NCI-H510A (cell line): ENCODE results near the gene CDSN.

Source experiments
- DNase-seq: peaks from one replicate; lab custom pipeline; 2025; lab: John Stamatoyannopoulos, UW

CDSN gene

DNA sequence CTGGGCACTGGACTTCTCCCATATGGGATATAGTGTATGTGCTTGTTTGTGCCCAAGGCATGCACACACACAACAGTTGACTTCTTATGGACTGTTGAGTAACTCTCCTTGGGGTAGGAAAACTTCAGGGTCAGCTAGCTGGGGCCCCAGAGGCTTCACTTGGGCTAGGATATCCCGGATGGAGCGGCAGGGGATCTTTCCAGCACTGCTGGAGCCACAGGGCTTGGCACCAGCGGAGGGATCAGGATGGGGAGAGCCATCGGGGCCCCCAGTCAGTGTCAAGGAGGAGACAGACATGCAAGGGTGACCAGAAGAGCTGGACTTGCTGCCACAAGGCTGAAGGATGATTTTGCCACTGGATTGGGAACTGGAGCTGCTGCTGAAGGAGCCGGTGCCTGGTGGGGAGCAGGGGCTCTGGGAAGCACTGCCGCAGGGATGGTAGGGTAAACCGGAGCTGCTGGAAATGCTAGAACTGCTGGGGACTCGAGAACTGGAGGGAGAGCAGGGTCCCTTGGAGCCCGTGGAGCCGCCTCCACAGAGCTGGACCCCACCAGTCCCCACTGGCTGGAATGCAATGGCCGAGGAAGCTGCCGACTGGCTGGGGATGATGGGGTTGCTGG is 4.2 kb downstream of the CDSN start:
- DNase-seq: no peak

DNA sequence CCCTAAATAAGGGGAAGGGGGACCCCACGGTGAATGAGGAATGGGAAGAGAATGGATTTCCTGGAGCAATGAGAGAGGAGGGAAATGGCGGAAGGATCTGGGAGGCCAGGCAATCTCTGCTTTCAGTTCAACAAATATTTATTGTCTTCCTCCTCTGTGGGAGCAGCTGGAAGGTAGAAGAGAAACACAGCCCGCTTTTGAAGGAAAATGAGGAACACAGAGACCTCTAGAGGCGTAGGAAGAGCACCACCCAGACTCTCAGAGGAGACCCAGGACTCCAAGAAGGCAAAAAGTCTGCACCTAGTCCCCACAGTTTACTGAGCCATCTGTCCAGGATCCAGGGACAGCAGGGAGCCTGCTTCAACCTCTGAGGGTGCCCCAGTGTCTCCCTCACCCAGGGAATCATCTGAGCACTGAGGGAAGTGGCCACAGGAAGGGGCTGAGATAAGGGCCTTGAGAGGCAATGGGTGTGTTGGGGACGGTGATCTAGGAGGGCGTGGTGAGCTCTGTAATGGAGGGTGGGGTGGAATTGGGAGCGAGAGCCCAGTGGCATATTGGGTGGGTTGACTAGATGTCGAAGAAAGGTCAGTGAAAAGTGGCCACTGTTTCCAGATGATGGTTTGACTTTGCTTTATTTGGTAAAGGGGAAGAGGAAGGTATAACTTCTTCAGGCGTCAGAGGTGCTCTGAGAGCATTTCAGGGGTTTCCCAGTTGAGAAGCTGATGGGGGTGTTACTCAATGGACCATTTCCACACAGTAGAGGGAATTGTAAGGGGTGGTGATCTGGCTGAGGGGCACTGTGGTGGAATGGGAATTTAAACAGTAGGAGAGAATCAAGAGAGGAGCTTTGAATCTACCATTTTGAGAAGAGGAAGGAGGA is 5.0 kb downstream of the CDSN start:
- DNase-seq: no peak

DNA sequence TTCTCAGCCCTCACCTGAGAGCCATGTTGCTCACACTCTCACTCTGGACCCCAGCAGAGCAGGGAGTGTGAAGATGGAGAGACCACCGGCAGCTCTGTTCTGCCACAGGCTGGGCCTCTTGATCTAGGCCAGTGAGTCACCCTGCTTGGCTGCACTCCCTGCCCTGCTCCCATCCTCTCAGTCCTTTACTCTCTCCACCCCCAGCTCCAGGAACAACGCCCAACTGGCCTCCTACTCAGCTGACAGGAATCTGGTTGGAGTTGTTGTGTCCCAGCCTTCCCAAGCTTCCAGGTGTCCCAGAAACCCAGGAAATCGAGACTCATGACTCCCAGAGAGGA is 5.7 kb downstream of the CDSN start, which contains the start of gene PSORS1C1:
PSORS1C1 (plus strand) TSS at position 260 of the 338 bp plus-strand sequence. CDS start 14,833 bp downstream, outside the sequence.
- DNase-seq: no peak

DNA sequence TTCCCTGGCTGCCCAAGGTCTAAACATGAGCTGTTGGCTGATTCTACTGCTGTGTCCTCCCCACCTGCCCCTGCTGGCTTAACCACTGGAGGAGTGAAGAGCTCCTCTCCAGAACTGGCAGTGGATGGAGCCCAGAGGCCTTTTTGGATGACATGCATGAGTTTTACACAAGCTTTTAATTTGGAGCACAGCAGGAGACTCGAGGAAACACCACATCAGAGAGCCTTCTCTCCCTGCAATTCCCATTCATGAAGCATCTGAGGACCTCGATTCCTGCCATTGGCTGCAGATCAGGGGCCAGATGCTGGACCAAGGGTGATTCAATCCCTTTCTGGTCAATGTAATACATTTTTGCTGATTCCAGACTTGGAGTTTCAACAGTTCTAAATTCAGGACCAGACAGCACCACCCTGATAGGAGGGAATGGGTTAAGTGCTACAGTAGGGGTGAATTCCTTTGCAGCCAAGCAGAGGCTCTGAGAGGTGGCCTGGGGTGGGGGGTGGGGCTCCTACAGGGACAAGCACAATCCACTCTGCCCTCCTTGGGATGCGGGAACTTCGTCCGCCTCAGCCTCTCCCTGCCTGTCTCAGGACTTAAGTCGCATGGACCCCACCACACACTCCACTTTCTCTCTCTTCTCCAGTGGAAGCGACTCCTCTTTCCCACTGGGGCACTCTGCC is 6.2 kb downstream of the CDSN start:
- DNase-seq: no peak

DNA sequence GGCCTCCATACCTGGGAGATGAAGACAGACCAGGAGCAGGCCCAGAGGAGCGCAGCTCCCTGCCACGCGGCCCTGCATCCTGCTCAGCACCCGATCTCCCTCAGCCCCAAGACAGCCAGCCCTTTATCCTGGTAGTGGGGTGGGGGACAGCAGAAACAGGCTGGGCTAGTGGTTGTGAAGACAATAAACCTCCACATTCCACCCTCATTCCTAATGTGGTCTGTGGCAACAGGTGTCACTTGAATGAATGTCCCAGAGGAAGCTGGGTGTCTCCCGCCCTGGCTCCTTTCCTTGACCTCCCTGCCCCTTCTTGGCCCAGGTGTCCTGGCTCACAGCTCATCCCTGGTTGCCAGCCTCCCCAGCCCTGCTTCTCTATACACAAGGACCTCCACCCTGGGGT is 7.8 kb downstream of the CDSN start, which contains the start of gene C6orf15:
C6orf15 (minus strand) TSS at position 98 of the 400 bp plus-strand sequence; CDS start at position 78, 20 bp downstream.
- DNase-seq: no peak

DNA sequence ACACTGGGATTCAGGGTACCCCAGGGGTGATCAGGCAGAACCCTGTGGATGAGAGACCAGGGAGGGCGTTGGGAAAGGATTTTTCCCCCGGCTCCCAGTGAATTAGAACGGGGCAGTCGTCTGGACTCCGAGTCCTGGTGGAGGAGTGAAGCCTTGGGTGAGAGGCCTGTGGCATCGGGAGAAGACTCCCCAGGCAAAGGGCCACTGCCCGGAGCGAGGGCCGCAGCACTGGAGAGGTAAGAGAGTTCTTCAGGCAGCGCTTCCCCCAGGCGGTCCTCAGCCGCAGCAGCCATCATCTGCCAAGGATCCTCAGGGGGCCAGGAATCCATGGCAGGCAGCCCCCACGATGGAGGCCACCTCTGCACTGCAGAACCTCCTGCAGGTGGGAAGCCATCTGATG is 8.5 kb downstream of the CDSN start:
- no peak for DNase-seq

DNA sequence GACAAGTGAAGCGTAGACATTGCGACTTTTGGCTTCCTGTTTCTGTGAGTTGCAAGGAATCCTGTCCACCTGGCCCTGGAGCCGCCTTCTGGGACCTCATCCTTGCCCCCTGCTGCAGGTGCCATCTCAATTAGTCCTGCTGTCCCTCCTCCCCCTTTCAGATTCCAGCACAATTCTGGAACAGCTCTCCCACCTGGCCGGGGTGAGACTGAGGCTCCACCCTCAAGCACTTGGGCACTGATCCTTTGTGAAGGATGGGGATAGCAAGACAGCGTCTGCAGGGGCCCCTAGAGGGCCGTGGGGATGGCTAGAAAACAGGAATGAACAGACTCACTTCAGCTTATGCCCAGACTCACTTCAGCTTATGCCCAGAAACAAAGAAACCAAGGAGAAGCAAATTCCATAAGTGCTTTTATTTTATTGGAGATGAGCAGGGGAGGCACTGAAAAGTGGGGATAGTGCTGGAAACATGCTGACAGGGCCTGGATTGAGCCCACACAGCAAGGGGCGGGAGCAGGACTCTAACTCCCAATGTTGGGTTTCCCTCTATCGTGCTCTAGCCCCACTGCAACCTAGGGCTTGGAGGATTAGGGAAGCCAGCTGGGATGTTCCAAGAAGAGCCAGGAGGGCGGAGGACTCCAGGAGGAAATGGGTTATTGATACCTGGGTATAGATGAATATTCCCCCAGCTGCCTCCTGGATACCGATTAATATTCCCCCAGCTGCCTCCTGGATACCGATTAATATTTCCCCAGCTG is 9.2 kb downstream of the CDSN start:
- DNase-seq: no peak

DNA sequence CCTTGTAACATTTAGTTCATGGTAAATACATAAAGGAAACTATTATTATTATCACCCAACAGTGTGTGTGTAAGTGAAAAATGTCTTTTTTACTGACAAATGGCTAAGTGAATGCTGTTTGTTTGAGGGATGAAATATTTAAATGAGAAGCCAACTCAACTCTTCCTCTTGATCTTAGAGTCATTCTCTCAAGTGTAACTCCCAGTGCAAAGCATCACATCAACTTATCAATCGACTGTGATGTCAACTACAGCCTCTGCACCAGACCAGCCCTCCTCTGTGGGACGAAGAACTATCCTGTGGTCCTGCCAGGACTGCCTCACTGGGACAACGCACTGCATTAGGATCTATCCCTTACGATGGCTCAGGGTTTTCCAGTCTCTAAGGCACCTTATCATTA is 13.2 kb downstream of the CDSN start:
- DNase-seq: no peak

DNA sequence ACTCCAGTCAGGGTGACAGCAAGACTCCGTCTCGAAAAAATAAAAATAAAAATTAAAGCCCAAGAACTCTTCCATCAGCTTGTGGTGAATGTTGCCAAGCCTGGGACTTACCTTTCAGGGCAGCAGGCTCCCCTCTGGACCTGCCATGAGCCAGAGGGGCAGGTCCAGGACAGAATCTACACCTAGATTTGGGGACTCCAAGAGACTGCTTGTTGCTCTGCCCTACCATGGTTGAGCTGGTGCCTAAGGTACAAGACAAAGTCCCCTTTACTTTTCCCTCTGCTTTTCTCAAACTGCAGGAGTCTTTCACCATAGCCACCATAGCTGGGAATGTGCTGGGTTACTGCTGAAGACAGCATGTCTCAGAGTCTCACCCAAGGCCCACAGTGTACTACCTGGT is 17.1 kb downstream of the CDSN start:
- no peak for DNase-seq

DNA sequence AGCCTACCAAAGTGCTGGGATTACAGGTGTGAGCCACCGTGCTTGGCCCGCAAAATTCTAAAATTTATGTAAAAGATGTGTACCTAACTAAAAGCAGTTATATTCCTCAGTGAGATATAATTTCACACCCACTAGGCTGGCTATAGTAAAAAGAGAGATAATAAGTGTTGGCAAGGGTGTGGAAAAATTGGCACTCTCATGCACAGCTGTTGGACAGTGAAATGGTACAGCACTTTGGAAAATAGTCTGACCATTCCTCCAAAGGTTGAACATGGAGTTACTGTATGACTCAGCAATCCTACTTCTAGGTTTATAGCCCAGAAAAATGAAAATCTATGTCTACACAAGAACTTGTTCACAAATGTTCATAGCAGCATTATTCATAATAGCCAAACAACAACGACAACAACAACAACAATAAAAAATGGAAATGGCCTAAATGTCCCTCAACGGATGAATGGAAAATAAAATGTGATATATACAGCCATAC is 21.8 kb downstream of the CDSN start:
- DNase-seq: no peak

DNA sequence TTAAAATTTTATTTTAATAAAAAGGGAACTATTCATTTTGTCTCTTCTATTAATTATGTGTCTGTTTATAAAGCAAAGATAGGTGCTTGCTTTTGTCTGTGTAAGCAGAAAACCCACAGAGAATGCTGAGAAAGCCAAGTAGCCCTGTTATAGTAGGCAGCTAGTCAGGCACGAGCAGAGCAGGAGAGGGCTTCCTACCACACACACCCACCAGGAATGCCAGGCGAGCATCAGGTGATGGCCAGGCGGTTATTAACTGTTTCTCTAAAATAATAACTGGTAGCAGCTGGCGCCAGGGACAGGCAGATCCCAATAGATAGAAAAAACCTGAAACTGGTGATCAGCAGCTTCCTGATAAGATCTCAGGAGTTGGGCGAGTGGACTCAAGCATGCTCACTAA is 23.6 kb downstream of the CDSN start:
- DNase-seq: no peak

DNA sequence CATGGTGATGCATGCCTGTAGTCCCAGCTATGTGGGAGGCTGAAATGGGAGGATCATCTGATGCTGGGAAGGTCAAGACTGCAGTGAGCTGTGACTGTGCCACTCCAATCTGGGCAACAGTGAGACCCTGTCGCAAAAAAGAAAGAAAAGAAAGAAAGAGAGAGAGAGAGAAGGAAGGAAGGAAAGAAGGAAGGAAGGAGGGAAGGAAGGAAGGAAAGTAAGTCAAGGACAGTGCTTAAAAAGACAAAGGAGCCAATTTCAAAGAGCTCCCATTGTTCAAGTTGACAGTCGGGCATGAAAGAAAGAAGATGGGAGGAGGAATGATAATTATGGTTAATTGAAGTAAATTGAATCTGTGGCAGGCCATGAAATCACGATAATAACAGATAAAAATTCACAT is 24.0 kb downstream of the CDSN start:
- no peak for DNase-seq

DNA sequence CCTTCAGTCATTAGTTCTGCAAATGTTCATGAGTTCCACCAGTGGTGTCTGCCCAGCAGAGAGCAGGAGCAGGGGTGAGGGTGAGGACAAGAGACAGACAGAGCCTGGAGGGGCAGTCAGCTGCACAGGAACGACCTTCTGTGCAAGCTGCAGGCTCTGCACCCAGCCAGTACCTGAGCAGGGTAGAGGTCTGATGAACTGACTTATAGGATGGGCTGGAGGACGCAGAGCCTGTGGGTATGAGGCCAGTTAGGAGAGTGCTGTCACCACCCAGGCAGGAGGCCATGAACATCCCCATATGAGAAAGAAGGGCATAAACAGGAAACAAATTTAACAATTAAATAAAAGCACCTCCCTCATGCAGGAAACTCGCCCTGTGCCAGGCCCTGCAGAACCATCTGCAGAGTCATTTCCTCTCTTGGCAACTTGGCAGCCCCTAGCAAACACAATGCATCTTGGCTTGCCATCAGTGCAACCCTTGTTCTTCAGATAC is 25.8 kb downstream of the CDSN start:
- no peak for DNase-seq

DNA sequence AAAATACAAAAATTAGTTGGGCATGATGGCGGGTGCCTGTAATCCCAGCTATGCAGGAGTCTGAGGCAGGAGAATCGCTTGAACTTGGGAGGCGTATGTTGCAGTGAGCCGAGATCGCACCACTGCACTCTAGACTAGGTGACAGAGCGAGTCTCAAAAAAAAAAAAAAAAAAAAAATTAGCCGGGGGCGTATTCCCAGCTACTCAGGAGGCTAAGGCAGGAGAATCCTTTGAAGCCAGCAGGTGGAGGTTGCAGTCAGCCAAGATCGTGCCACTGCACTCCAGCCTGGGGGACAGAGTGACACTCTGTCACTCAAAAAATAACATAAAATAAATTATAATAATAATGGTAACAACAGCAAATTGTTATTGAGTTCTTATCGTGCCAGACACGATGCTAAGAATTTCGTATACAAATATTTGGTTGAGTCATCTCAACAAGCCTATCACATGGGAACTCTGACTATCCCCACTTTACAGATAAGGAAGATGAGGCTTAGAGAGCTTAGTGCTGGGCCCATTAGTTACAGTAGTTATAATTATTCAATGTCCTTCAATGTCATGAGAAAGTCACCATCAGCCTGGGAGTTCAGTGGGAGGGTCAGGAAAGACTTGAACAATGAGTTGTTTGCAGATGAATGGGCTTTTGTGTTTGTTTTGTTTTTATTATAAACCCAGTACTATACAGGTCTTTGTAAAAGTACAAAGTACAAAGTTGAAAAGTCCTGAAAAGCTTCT is 27.3 kb downstream of the CDSN start:
- no peak for DNase-seq

DNA sequence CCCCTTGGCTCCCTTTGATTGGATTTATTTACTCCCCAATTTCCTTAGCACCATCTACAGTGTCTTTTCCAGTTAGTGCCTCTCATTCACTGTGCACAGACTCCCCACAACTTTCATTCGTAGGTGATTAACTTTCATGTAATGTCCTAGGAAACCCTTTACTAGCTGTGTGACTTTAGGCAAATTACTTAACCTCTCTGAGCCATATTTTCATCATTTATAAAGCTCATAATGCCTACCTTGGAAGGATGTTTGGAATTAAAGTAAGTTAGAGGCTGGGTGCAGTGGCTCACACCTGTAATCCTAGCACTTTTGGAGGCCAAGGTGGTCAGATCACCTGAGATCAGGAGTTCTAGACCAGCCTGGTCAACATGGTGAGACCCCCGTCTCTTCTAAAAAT is 28.0 kb downstream of the CDSN start:
- no peak for DNase-seq

DNA sequence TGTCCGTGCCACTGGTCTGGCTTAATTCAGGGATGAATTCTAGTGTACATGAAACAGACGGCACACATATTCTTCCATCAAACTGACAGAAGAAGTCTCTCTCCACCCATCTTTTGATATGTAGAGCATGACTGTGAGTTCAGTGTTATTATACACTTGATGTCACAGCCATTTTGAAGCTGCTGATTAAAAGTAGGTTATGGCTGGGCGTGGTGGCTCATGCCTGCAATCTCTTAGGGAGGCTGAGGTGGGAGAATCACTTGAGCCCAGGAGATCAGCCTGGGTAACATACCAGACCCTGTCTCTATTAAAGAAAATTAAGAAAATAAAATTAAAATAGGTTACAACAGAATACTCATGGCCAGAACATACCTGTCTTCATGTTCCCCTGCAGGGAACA is 28.6 kb downstream of the CDSN start:
- DNase-seq: no peak

DNA sequence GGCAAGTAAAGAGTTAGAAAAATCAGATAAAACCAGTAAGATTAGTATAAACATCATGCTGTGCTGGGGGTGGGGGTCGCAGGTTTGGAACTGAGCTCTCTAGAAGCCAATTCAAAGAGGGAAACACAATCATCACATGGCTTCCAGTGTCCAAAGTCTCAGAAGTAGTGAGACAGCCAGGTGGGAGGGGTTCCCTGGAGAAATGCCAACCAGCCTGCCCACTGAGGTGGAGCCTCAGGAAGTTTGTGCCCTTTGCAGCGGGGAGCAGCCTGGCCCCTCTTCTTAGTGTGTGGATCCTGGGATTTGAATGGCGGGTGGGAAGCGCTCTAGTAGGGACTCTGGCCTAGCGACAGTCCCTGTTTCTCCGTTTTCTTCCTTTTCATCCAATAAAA is 29.3 kb downstream of the CDSN start:
- no peak for DNase-seq

DNA sequence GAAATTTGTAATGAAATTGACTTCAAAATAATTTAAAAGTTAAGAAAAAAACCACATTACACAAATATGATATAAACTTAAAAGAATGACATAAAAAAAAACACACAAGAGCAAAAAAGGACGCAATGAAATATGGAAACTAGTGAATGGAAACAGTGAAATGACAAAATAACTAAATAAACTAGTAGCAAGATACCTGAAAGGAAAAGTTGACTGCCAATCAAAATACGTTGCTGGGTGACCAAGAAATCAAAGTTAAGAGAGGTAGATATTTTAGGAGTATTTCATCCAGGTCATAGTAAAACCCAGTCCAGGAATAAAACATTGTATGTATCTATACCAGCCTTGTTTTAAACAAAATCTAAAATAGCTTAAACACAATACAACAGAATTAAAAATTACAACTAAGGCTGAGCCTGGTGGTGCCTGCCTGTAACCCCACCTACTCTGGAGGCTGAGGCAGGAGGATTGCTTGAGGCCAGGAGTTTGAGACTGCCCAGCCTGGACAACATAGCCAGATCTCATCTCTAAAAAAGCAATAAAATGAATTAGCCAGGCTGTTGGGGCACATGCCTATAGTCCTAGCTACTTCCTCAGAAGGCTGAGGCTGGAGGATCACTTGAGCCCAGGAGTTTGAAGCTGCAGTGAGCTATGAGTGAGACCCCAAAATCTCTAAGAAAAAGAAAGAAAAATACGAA is 29.8 kb downstream of the CDSN start:
- no peak for DNase-seq

DNA sequence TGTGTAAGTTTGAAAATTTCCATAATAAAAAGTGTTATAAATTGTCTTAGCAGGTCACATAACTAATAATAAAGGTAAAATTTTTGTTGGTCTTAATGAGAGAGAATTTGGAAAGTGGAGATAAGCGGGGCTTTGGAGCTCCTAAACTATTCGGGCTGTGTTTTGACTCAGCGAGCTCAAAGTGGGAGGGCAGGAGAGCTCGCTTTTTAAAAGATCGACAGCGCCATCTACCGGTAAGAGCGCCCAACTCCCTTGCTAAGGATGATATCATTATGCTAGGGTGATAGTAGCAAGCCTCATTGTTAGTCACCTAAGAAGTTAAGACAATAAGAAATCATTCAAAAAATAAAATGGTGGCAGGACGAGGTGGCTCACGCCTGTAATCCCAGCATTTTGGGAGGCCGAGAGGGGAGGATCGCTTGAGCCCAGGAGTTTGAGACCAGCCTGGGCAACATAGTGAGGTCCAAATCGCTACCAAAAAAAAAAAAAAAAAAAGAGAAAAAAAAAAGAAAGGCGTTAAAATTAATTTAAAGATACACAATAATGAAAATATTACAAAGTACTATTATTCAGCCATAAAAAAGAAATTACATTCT is 32.7 kb downstream of the CDSN start:
- DNase-seq: peak; percentile 52

DNA sequence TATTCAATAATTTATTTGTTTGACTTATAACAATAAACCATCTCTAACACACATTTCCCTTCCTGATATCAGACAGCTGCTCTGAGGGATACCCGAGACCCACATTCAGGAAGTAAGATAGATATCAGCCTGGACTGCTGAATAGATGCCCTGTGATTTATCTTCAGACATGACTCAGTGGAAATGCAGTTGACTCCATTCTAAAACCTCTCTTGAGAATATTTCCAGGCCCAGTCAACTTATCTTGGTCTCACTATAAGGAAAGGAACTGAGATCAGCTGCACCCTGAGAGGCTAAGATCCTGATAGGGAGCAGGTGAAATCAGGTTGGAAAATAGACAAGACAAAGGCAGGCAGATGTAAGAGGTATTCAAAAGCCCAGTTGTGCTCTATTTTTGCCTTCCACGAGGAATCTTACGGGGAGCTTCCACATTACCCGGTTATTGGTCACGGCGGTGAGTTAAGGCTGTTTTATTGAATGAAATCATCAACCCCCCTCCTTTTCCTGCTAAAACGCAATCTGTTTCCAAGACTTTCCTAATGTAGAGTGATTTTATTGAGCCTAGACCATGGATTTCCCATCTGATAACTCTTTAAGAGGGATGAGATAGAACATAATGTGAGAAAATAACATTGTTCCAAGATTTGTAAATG is 33.3 kb downstream of the CDSN start:
- no peak for DNase-seq
